Measurements from ENCODE around the gene SUCLG1.

- TF ChIP-seq CTCF (conservative IDR thresholded peaks at IDR 0.05 in 1 of 2, IDR thresholded peaks at IDR 0.05 in 1 of 2; ENCODE audit: extremely low read depth in 1 of 2, insufficient read depth in 1 of 2, low read depth in 1 of 2, low read length in 2 of 2) = no peak
- TF ChIP-seq EZH2 (IDR thresholded peaks at IDR 0.05; ENCODE audit: borderline replicate concordance, low read length) = no peak
Observed at GRCh38 chr2:84497285-84497684, 38.2 kb upstream of the SUCLG1 start.
